WTC11 (cell line): Measurements from ENCODE around the gene ADCYAP1R1. TPM values are rescaled to one million over a fixed set of nuclear protein-coding genes. Genes with fewer than 3 reads are reported as not detected.

Experiments
- ATAC-seq: fragments of 200-7000 bp; cut with Tn5 transposase; 2 replicates; pipeline ENCODE4 v1.10.0; 2021; ENCODE audit warnings: mild to moderate bottlenecking, moderate library complexity
- CTCF ChIA-PET: fragments of 300-600 bp; sonication (Branson Sonifier 250); formaldehyde crosslinking; loops from one replicate; lab custom pipeline; 2021; ENCODE audit warnings: antibody characterized with exemption; lab: Charles Lee
- POLR2A ChIA-PET: fragments of 350-600 bp; sonication (Branson Sonifier 250); formaldehyde crosslinking; loops from one replicate; lab custom pipeline; 2021; ENCODE audit warnings: antibody characterized with exemption; lab: Charles Lee
- DNase-seq: peaks from one replicate; pipeline ENCODE4 v3.0.0; 2021; ENCODE audit warnings: low spot score
- H3K27ac Mint-ChIP-seq: 2 replicates; pipeline ENCODE4 v1.8.0; 2021; ENCODE audit warnings: mixed read lengths
- H3K27me3 Mint-ChIP-seq: 2 replicates; pipeline ENCODE4 v1.8.0; 2021; ENCODE audit warnings: low read depth, mild to moderate bottlenecking, moderate library complexity, mixed read lengths
- H3K36me3 Mint-ChIP-seq: 2 replicates; pipeline ENCODE4 v1.8.0; 2021; ENCODE audit warnings: mixed read lengths
- H3K4me1 Mint-ChIP-seq: 2 replicates; pipeline ENCODE4 v1.8.0; 2022; ENCODE audit warnings: mixed read lengths
- H3K4me3 Mint-ChIP-seq: 2 replicates; pipeline ENCODE4 v1.8.0; 2021; ENCODE audit warnings: mild to moderate bottlenecking, moderate library complexity, mixed read lengths
- H3K9me3 Mint-ChIP-seq: 2 replicates; pipeline ENCODE4 v1.8.0; 2021; ENCODE audit warnings: mixed read lengths
- FOXK1 ChIP-seq: sonication (generic); formaldehyde crosslinking; IDR thresholded peaks from 2 replicates; pipeline ENCODE4 v1.8.0; 2022; ENCODE audit warnings: mild to moderate bottlenecking, moderate library complexity, missing genetic modification reagents
- FOXP1 ChIP-seq: sonication (generic); formaldehyde crosslinking; IDR thresholded peaks from 2 replicates; pipeline ENCODE4 v1.8.0; 2022; ENCODE audit warnings: missing genetic modification reagents, mild to moderate bottlenecking, moderate library complexity, borderline replicate concordance
- HMGA2 ChIP-seq: fragments of 250-450 bp; sonication (Bioruptor Pico); IDR thresholded peaks from 2 replicates; pipeline ENCODE4 v1.4.0; 2021; ENCODE audit warnings: mild to moderate bottlenecking, moderate library complexity
- MYBL2 ChIP-seq: sonication (generic); formaldehyde crosslinking; IDR thresholded peaks from 2 replicates; pipeline ENCODE4 v1.8.1; 2023; ENCODE audit warnings: mild to moderate bottlenecking, moderate library complexity, missing genetic modification reagents
- SP1 ChIP-seq: sonication (generic); formaldehyde crosslinking; conservative IDR thresholded peaks from 2 replicates; pipeline ENCODE4 v1.8.1; 2022; ENCODE audit warnings: missing genetic modification reagents
- TEAD1 ChIP-seq: sonication (generic); formaldehyde crosslinking; IDR thresholded peaks from 2 replicates; pipeline ENCODE4 v1.8.0; 2022; ENCODE audit warnings: mild to moderate bottlenecking, missing genetic modification reagents
- ZBTB21 ChIP-seq: sonication (generic); formaldehyde crosslinking; IDR thresholded peaks from 2 replicates; pipeline ENCODE4 v1.8.1; 2023; ENCODE audit warnings: mild to moderate bottlenecking, missing genetic modification reagents, borderline replicate concordance
- ZNF232 ChIP-seq: sonication (generic); formaldehyde crosslinking; IDR thresholded peaks from 2 replicates; pipeline ENCODE4 v1.8.0; 2022; ENCODE audit warnings: mild to moderate bottlenecking, missing genetic modification reagents
- ZNF263 ChIP-seq: sonication (generic); formaldehyde crosslinking; IDR thresholded peaks from 2 replicates; pipeline ENCODE4 v1.8.1; 2022; ENCODE audit warnings: low read depth, mild to moderate bottlenecking, moderate library complexity, missing genetic modification reagents
- ZNF317 ChIP-seq: sonication (generic); formaldehyde crosslinking; IDR thresholded peaks from 2 replicates; pipeline ENCODE4 v1.8.1; 2023; ENCODE audit warnings: low read depth, mild to moderate bottlenecking, moderate library complexity, missing genetic modification reagents, borderline replicate concordance
- total RNA-seq: library from RNA; stranded (reverse); gene quantifications from 3 replicates; pipeline ENCODE4 v1.2.3, GENCODE V29; 2021
- TF ChIP-seq, protein P1 (sequence below): sonication (generic); formaldehyde crosslinking; IDR thresholded peaks from 2 replicates; pipeline ENCODE4 v1.8.0; 2022; ENCODE audit warnings: mild to moderate bottlenecking, missing genetic modification reagents
- TF ChIP-seq, protein P2 (sequence below): sonication (generic); formaldehyde crosslinking; IDR thresholded peaks from 2 replicates; pipeline ENCODE4 v1.8.0; 2022; ENCODE audit warnings: mild to moderate bottlenecking, missing genetic modification reagents
- TF ChIP-seq, protein P3 (sequence below): fragments of 200-600 bp; IDR thresholded peaks from 2 replicates; pipeline ENCODE4 v1.8.0; 2022; ENCODE audit warnings: antibody characterized with exemption

Gene ADCYAP1R1
- total RNA-seq, 1 experiment from 2014 or later, result 9.9 TPM

DNA sequence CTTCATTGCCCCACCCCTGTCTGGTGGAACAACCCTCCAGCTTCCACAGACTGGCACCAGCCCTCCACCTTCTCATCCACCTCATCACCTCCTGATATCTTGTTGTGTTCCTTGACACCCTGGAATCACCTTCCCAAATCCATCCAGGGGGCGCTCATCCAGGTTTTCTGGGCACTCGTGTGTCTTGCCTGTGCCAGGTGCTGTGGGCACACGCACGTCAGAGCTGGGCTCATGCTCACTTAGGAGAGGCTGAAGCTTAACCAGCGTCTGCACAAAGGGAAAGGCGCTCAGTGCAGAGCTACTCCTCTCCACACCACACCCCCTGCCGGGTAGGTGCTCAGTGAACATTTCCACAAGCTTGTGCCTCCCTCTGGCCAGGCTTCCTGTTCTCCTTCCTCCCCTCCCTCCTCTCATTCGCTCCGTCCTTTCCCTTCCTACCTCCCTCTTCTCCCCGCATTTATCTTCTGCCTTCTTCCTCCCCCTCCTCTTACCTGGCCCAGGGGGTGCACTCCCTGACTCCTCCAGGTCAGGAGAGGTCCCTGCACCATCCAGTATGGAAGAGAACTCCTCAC, 4.8 kb downstream of the ADCYAP1R1 start:
- Mint-ChIP-seq H3K27me3 (peaks cover 22% of the 10 kb centered on the region), H3K9me3 (no peaks in the 10 kb centered on the region), H3K27ac (no peak overlapping the region), H3K36me3 (no peaks in the 10 kb centered on the region), H3K4me3 (no peak overlapping the region), H3K4me1 (peaks cover 34% of the 10 kb centered on the region)
- TF ChIP-seq ZNF263 (CRISPR knock-in tag) (peak; percentile 84), ZNF317 (CRISPR knock-in tag) (no peak)
- ATAC-seq (no peak), DNase-seq (peak; percentile 48)
- POLR2A ChIA-PET, result no interaction called here
- CTCF ChIA-PET, result interaction anchor here (0.9 to 11.7 kb wide), 13 partner anchors 9 to 118 kb away, joined by 3 to 223 read pairs (median 4); no protein-coding TSS in a partner anchor

DNA sequence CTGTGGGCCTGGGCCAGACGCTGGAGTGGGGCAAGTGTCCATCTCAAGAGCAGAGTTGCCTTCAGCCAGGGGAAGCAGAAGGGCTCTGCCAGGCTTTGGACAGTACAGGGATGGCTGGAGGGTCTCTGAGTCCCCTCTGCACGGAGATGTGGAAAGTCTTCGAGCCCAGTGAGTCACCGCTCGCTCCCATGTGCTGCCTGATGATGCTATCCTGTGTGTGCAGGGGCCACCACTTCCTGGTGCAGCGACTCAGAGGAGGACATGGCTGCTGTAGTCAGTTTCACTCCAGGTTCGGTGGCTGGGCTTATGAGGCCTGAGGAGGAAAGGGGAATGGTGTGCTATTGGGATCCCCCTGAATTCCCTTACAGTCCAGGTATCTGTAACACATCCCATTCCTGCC, 6.0 kb downstream of the ADCYAP1R1 start:
- ChIA-PET POLR2A (no interaction called here), CTCF (interaction anchor here (1.1 to 11.7 kb wide), 6 partner anchors 15 to 120 kb away, joined by 3 to 223 read pairs (median 8); no protein-coding TSS in a partner anchor)
- no peak for ATAC-seq
- H3K4me3 Mint-ChIP-seq, result no peak overlapping the region
- DNase-seq, result no peak
- no peak for TF ChIP-seq ZBTB21 (CRISPR knock-in tag)
- peaks cover 15% of the 10 kb centered on the region for H3K27me3 Mint-ChIP-seq
- no peak overlapping the region for H3K27ac Mint-ChIP-seq
- H3K36me3 Mint-ChIP-seq, result no peaks in the 10 kb centered on the region
- peaks cover 34% of the 10 kb centered on the region for H3K4me1 Mint-ChIP-seq
- no peaks in the 10 kb centered on the region for H3K9me3 Mint-ChIP-seq

DNA sequence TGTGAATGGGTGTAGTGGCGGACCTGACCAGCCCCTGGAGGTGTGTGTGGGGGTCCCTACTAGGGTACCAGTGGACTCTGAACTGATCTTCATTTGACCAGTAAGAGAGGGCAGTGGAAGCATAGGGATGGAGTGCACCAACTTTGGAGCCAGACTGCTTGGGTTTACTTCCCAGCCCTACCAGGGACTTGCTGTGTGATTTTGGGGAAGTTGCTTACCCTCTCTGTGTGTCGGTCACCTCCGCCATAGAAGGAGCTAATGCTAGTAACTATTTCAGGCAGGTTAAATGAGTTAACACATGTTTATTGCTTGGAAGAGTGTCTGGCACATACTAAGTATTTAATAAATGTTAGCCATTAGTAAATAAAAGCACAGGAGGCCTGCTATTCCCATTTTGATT, 6.6 kb downstream of the ADCYAP1R1 start:
- Mint-ChIP-seq H3K27ac (no peak overlapping the region), H3K36me3 (no peaks in the 10 kb centered on the region), H3K9me3 (no peaks in the 10 kb centered on the region), H3K27me3 (peaks cover 10% of the 10 kb centered on the region), H3K4me1 (peaks cover 28% of the 10 kb centered on the region), H3K4me3 (no peak overlapping the region)
- POLR2A ChIA-PET, result no interaction called here
- TF ChIP-seq ZNF317 (CRISPR knock-in tag), result no peak
- TF ChIP-seq MYBL2 (CRISPR knock-in tag), result no peak
- TF ChIP-seq FOXP1, result no peak
- TF ChIP-seq ZNF232 (CRISPR knock-in tag), result no peak
- TF ChIP-seq, protein P1, sequence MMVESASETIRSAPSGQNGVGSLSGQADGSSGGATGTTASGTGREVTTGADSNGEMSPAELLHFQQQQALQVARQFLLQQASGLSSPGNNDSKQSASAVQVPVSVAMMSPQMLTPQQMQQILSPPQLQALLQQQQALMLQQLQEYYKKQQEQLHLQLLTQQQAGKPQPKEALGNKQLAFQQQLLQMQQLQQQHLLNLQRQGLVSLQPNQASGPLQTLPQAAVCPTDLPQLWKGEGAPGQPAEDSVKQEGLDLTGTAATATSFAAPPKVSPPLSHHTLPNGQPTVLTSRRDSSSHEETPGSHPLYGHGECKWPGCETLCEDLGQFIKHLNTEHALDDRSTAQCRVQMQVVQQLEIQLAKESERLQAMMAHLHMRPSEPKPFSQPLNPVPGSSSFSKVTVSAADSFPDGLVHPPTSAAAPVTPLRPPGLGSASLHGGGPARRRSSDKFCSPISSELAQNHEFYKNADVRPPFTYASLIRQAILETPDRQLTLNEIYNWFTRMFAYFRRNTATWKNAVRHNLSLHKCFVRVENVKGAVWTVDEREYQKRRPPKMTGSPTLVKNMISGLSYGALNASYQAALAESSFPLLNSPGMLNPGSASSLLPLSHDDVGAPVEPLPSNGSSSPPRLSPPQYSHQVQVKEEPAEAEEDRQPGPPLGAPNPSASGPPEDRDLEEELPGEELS (CRISPR knock-in tag), result no peak
- TF ChIP-seq, protein P2, sequence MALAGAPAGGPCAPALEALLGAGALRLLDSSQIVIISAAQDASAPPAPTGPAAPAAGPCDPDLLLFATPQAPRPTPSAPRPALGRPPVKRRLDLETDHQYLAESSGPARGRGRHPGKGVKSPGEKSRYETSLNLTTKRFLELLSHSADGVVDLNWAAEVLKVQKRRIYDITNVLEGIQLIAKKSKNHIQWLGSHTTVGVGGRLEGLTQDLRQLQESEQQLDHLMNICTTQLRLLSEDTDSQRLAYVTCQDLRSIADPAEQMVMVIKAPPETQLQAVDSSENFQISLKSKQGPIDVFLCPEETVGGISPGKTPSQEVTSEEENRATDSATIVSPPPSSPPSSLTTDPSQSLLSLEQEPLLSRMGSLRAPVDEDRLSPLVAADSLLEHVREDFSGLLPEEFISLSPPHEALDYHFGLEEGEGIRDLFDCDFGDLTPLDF, result no peak
- TF ChIP-seq, protein P3, sequence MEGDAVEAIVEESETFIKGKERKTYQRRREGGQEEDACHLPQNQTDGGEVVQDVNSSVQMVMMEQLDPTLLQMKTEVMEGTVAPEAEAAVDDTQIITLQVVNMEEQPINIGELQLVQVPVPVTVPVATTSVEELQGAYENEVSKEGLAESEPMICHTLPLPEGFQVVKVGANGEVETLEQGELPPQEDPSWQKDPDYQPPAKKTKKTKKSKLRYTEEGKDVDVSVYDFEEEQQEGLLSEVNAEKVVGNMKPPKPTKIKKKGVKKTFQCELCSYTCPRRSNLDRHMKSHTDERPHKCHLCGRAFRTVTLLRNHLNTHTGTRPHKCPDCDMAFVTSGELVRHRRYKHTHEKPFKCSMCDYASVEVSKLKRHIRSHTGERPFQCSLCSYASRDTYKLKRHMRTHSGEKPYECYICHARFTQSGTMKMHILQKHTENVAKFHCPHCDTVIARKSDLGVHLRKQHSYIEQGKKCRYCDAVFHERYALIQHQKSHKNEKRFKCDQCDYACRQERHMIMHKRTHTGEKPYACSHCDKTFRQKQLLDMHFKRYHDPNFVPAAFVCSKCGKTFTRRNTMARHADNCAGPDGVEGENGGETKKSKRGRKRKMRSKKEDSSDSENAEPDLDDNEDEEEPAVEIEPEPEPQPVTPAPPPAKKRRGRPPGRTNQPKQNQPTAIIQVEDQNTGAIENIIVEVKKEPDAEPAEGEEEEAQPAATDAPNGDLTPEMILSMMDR, result no peak
- TF ChIP-seq FOXK1 (CRISPR knock-in tag), result no peak
- DNase-seq, result no peak
- ATAC-seq, result no peak
- CTCF ChIA-PET, result interaction anchor here (1.5 to 8.3 kb wide), 7 partner anchors 14 to 120 kb away, joined by 7 to 223 read pairs (median 21); no protein-coding TSS in a partner anchor

DNA sequence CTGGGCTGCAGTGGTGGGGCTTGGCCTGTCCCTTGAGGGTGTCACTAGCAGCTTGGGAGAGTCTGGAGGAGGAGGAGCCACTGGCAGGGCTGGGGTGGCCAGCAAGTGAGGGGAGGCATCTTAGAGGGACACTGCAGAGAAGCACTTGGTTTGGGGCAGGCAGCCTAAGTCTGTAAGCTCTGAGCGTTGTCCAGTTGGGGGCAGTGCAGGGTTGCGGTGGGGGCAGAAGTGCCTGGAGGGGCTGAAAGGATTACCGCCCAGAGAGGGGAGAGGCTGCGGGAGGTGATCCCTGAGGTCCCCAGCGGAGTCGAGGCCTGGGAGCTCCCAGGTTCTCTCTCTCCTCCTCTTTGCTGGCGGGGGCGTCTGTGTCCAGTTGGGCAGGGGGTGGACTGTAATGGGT, 7.4 kb downstream of the ADCYAP1R1 start:
- ATAC-seq (peak; percentile 89), DNase-seq (peak; percentile 76)
- CTCF ChIA-PET, result interaction anchor here (0.5 to 8.3 kb wide), 36 partner anchors 9 to 276 kb away, joined by 3 to 223 read pairs (median 6); no protein-coding TSS in a partner anchor
- H3K36me3 Mint-ChIP-seq, result no peaks in the 10 kb centered on the region
- POLR2A ChIA-PET, result no interaction called here
- H3K27ac Mint-ChIP-seq, result no peak overlapping the region
- H3K4me3 Mint-ChIP-seq, result no peak overlapping the region
- no peaks in the 10 kb centered on the region for H3K9me3 Mint-ChIP-seq
- peaks cover 1% of the 10 kb centered on the region; the same call in 1 of the 2 replicates for H3K27me3 Mint-ChIP-seq
- H3K4me1 Mint-ChIP-seq, result peaks cover 23% of the 10 kb centered on the region
- TF ChIP-seq TEAD1 (CRISPR knock-in tag) (no peak), SP1 (CRISPR knock-in tag) (no peak), HMGA2 (no peak)
